Left cardiac atrium (tissue), 4 donors: ENCODE data around the gene ZNF714. TPM values are rescaled to one million over a fixed set of nuclear protein-coding genes. Genes with fewer than 3 reads are reported as not detected.

Experiments used
- ATAC-seq, 2 donors: fragments of 200-7000 bp; cut with Tn5 transposase; one replicate each; pipeline ENCODE4 v1.9.1; 2020; ENCODE audit warnings: mild to moderate bottlenecking in 2 of 2, moderate library complexity in 2 of 2
- DNase-seq: peaks from one replicate; pipeline ENCODE4 v3.0.0-alpha.2; 2020
- intact Hi-C, 2 donors: fragments of 100-400 bp; cut with DNase I; formaldehyde crosslinking; loops; one replicate each; pipeline versions ENCODE4 v1.14.1 to v1.15.1; 2022 to 2023
- long read RNA-seq: library from polyadenylated mRNA; unstranded; transcript quantifications from one replicate; pipeline ENCODE4 v2.0.0, GENCODE V29; 2021
- total RNA-seq, 2 donors: library from RNA; stranded (reverse); fragmentation: NEBNext Ultra II Directional; extraction: Animal tissue kit (Norgen Biotek cat#: 25700); gene quantifications; one replicate each; pipeline ENCODE4 v1.2.1, GENCODE V29; 2021
- donor health status: DM: no; HTN: yes; CAD: no.
- donor health status: DM: no; HTN: yes; CAD: no; lungs with severe emphysema.
- donor health status: DM: yes; HTN: yes; CAD: no.
- donor health status: Dilated cardiomyopathy.

The ZNF714 gene
- 1 to 10 TPM; 2.0 to 2.9 TPM for total RNA-seq
- long read RNA-seq, partial matches to known transcripts, result 0 of 4 reads
- long read RNA-seq, other reads (novel, unspliced or antisense), result 4 of 4 reads

- DNase-seq, result peak; percentile 92
- ATAC-seq, result peak; percentile 100
- intact Hi-C loops, result no loop called here
Measured at GRCh38 chr19:21082011-21082975, at the start of gene ZNF714. Gene ZNF714, plus strand, starts transcription at chr19:21082203. Its CDS starts 16,066 bp downstream, at chr19:21098269.

GRCh38 chr19:21045028-21045427 lies 37.0 kb upstream of the ZNF714 start:
- intact Hi-C loops, result no loop called here
- ATAC-seq (no peak), DNase-seq (no peak)

DNA sequence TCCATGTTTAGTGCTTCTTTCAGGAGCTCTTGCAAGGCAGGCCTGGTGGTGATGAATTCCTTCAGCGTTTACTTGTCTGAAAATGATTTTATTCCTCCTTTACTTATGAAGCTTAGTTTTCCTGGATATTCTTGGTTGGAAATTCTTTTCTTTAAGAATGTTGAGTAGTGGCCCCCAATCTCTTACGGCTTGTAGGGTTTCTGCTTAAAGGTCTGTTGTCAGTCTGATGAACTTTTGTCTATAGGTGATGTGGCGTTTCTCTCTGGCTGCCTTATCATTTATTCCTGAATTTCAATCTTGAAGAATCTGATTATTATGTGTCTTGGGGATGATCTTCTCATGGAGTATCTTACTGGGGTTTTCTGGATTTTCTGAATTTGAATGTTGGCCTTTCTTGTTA lies 35.5 kb upstream of the ZNF714 start:
- intact Hi-C loops, result no loop called here
- ATAC-seq, result no peak
- DNase-seq, result no peak

- intact Hi-C loops, result no loop called here
- DNase-seq (no peak), ATAC-seq (no peak)
Measured at GRCh38 chr19:21047716-21048115, 34.3 kb upstream of the ZNF714 start.

DNA sequence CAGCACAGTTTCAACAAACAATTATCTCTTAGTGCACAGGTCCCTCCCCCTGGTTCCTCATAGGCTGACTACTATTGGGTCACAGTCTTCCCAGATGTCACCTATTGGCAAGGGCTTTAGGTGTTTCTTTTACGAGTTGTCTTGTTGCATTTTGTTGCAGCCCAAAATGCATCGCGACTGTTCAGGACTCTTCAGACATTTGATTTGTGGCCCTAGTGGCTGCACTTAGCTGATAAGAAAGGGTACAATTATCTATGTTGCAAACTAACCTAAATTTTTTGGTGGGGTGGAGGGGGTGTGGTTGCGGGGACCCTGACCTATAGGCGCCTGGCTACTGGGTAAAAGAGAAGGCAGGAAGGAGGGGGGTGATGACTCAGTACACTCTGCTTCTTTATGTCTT lies 29.1 kb upstream of the ZNF714 start:
- intact Hi-C loops, result no loop called here
- ATAC-seq, result no peak
- no peak for DNase-seq

GRCh38 chr19:21065336-21065735 lies 16.7 kb upstream of the ZNF714 start:
- ATAC-seq (no peak), DNase-seq (no peak)
- intact Hi-C loops, result no loop called here

DNA sequence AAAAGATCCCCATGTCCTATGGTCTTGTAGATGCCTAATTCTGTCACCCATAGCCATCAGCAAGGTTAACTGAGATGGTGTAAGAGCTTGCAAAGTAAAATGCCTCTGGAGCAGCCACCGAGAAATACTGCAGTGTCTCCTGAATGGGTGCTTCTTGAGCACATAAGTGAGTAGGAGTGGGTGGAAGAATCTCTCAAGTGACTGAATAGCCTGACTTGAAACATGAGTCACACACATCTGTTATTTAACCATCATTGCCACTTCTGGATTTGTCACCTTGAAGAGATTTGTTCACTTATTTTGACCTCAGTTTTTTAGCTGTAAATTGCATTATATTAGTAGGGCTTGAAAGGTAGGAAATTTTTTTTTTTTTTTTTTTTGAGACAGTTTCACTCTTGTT lies 2.3 kb downstream of the ZNF714 start:
- ATAC-seq (no peak), DNase-seq (no peak)
- intact Hi-C loops, result no loop called here

GRCh38 chr19:21087871-21088270 lies 5.9 kb downstream of the ZNF714 start:
- DNase-seq (no peak), ATAC-seq (no peak)
- intact Hi-C loops, result no loop called here

- ATAC-seq, result no peak
- intact Hi-C loops, result loop anchor here in 1 of 2 donors (5.0 kb wide), 1 partner anchor 60 kb away; no protein-coding TSS in a partner anchor
- DNase-seq, result no peak
Measured at GRCh38 chr19:21092109-21092508, 10.1 kb downstream of the ZNF714 start.

GRCh38 chr19:21094347-21095025 lies 12.5 kb downstream of the ZNF714 start:
- intact Hi-C loops, result loop anchor here in 1 of 2 donors (5.0 kb wide), 1 partner anchor 58 kb away; no protein-coding TSS in a partner anchor
- ATAC-seq, result no peak
- DNase-seq, result no peak

DNA sequence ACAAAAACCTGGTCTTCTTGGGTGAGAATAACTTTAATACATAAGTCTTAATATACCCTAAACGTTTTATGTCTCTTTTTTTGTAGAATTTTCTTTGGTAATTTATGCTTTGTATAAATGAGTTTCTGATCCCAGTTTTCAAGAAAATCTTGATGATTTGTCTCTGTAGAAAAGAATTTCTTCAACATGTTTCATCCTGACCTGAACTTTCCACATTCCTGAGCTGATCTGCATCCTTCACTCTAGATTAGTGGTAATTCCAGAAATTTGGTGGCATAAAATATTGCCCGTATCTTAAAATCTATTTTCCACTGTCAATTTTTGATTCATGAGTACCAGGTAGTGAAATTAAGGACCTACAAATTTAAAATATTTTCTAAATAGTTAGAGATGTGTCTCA lies 16.3 kb downstream of the ZNF714 start:
- ATAC-seq (no peak), DNase-seq (no peak)
- intact Hi-C loops, result no loop called here

DNA sequence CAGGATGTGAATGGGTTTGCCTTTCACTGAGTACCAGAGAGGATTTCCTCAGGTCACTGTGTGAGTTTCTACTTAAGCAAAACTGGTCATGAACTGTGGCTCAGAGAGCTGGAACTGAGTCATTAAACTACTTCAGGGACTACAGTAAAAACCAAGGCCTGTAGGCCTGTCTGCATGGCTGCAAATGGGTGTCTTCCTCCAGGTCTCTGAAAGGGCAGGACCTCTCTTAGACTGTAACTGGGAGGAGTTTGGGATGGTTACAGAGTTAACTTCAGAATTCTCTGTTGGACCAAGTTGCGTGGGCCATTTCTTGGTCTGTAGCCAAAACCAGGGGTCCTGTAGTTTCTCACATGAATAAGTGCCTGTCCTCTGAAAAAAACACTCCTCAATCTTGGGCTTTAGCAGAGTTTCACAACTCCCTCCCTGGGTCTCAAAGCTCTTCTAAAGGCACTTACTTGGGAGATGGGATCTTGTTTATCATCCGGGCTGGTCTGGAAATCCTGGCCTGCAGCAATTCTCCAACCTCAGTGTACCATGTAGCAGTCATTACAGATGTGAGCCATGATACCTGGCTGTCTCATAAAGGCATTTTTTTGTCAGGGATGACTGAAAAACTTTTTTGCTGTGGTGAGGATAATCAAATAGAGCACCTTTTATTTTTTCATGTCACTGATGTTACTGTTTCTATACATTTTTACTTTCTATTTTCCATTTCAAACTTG lies 19.7 kb downstream of the ZNF714 start:
- intact Hi-C loops, result no loop called here
- ATAC-seq, result no peak
- DNase-seq, result no peak

- intact Hi-C loops, result no loop called here
- DNase-seq (no peak), ATAC-seq (no peak)
Measured at GRCh38 chr19:21109116-21109515, 27.1 kb downstream of the ZNF714 start.

DNA sequence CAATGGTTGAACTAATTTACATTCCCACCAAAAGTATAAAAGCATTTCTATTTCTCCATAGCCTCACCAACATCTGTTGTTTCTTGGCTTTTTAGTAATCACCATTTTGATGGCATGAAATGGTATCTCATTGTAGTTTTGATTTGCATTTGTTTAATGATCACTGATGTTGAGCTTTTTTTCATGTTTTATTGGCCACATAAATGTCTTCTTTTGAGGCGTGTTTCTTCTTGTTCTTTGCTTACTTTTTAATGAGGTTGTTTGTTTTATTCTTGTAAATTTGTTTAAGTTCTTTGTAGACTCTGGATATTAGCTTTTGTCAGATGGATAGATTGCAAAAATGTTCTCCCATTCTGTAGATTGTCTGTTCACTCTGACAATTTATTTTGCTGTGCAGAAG lies 28.2 kb downstream of the ZNF714 start:
- ATAC-seq (no peak), DNase-seq (no peak)
- intact Hi-C loops, result no loop called here

DNA sequence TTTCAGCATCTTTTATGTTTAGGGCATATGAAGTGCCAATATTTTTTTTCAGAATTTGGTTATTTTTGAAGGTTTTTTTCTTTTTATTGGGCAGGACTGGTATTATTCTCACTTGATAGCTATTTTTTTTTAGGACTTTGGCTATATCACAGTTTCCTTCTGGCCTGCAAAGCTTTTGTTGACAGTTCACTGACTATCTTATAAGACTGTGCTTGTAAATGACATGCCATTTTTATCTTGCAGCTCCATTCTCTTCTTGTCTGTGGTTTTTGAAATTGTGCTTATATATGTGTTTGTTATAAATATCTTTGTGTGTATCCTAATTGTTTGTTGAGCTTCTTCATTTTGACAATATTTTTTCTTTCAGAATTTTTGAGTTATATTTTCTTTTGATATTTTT lies 33.4 kb downstream of the ZNF714 start:
- intact Hi-C loops, result no loop called here
- ATAC-seq, result no peak
- no peak for DNase-seq

- no peak for DNase-seq
- ATAC-seq, result no peak
- intact Hi-C loops, result no loop called here
Measured at GRCh38 chr19:21117041-21117907, 35.3 kb downstream of the ZNF714 start.

DNA sequence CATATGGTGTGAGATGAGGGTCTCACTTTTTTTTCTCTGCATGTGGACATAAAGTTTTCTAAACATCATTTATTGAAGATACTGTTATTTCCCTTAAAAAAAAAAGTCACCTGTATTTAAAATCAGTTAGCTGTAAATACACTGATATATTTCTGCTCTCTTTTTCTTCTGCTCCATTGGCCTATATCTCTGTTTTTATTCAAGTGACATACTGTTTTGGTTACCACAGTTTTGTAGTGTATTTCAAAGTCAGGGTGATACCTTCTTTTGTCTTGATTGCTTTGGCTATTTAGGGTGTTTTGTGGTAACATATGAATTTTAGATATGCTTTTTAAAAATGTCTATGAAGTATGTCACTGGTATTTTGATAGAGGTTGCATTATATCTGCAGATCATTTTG lies 44.1 kb downstream of the ZNF714 start:
- DNase-seq (no peak), ATAC-seq (no peak)
- intact Hi-C loops, result no loop called here

- no peak for ATAC-seq
- DNase-seq, result no peak
- intact Hi-C loops, result no loop called here
Measured at GRCh38 chr19:21127001-21127400, 45.0 kb downstream of the ZNF714 start.

DNA sequence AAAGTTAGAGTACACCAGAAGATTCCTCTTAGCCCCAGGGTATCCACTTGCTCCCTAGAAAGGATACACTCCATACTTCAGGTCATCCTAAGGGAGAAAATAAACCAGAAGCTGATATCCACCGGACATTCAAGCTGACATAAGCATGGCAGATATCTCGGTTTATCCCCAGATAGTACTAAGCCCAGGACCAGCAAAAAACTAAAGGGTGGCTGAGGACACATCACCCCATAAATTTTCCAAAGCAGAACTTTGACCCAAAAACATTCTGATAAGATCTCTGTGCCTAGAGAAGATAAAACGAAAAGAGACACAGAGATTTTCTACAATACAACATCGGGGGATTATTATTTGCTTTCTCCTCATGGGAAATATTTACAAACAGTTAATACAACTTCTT lies 45.9 kb downstream of the ZNF714 start:
- no peak for DNase-seq
- no peak for ATAC-seq
- intact Hi-C loops, result no loop called here
